H1 (cell line): ENCODE results near the gene ELOVL6.

Experiments
- EGR1 ChIP-seq: IDR thresholded peaks from 2 replicates; pipeline ENCODE4 v1.6.1; 2011; ENCODE audit warnings: low read depth, low read length, borderline replicate concordance
- EP300 ChIP-seq, 2 experiments: IDR thresholded peaks; 1 replicate in 1 of 2; 2 replicates in 1 of 2; pipeline ENCODE4 v1.6.1; 2011 to 2012; ENCODE audit warnings: low read depth in 2 of 2, low read length in 2 of 2, mild to moderate bottlenecking in 2 of 2, borderline replicate concordance in 1 of 2, inconsistent platforms in 1 of 2, moderate library complexity in 1 of 2
- KDM1A ChIP-seq: fragments of 200-600, 300-600 bp; sonication (generic); IDR thresholded peaks from 2 replicates; pipeline ENCODE4 v1.7.1; 2016; ENCODE audit warnings: mild to moderate bottlenecking, low read length, borderline replicate concordance
- MAX ChIP-seq: IDR thresholded peaks from 2 replicates; pipeline ENCODE4 v1.6.1; 2012; ENCODE audit warnings: inconsistent platforms
- POLR2A ChIP-seq, 2 experiments: IDR thresholded peaks; 1 replicate in 1 of 2; 2 replicates in 1 of 2; pipeline ENCODE4 v1.6.1; 2011; ENCODE audit warnings: low read depth in 2 of 2, low read length in 2 of 2, mild to moderate bottlenecking in 2 of 2; ENCODE audit errors: control extremely low read depth in 1 of 2
- POU5F1 ChIP-seq: IDR thresholded peaks from 2 replicates; pipeline ENCODE4 v1.6.1; 2011; ENCODE audit warnings: low read depth, mild to moderate bottlenecking, low read length, moderate library complexity
- YY1 ChIP-seq: IDR thresholded peaks from 2 replicates; pipeline ENCODE4 v1.6.1; 2011; ENCODE audit warnings: low read depth, mild to moderate bottlenecking, low read length
- TF ChIP-seq, protein P1 (sequence below), 3 experiments: IDR thresholded peaks; 1 replicate in 2 of 3; 2 replicates in 1 of 3; pipeline versions ENCODE4 v1.5.1 to v1.6.1; 2011; ENCODE audit warnings: low read length in 3 of 3, mild to moderate bottlenecking in 3 of 3, inconsistent platforms in 2 of 3, low read depth in 1 of 3, moderate library complexity in 1 of 3; ENCODE audit not compliant: insufficient read depth in 1 of 3; ENCODE audit errors: control extremely low read depth in 1 of 3
- TF ChIP-seq, protein P2 (sequence below): IDR thresholded peaks from 2 replicates; pipeline ENCODE4 v1.6.1; 2011; ENCODE audit warnings: low read depth, mild to moderate bottlenecking, low read length; ENCODE audit not compliant: insufficient read depth
- TF ChIP-seq, protein P3 (sequence below): IDR thresholded peaks from 2 replicates; pipeline ENCODE4 v1.6.1; 2011; ENCODE audit warnings: low read length, improper control_type of control experiment
- TF ChIP-seq, protein P4 (sequence below): IDR thresholded peaks from 2 replicates; pipeline ENCODE4 v1.6.1; 2012; ENCODE audit warnings: low read length, inconsistent platforms

- TF ChIP-seq, protein P1, sequence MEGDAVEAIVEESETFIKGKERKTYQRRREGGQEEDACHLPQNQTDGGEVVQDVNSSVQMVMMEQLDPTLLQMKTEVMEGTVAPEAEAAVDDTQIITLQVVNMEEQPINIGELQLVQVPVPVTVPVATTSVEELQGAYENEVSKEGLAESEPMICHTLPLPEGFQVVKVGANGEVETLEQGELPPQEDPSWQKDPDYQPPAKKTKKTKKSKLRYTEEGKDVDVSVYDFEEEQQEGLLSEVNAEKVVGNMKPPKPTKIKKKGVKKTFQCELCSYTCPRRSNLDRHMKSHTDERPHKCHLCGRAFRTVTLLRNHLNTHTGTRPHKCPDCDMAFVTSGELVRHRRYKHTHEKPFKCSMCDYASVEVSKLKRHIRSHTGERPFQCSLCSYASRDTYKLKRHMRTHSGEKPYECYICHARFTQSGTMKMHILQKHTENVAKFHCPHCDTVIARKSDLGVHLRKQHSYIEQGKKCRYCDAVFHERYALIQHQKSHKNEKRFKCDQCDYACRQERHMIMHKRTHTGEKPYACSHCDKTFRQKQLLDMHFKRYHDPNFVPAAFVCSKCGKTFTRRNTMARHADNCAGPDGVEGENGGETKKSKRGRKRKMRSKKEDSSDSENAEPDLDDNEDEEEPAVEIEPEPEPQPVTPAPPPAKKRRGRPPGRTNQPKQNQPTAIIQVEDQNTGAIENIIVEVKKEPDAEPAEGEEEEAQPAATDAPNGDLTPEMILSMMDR (IDR thresholded peaks at IDR 0.05; ENCODE audit: control extremely low read depth in 1 of 3, insufficient read depth in 1 of 3, low read depth in 1 of 3, low read length in 3 of 3): no peak
- TF ChIP-seq KDM1A: no peak
- no peak for TF ChIP-seq POLR2A (IDR thresholded peaks at IDR 0.05; ENCODE audit: control extremely low read depth in 1 of 2, low read depth in 2 of 2, low read length in 2 of 2)
- TF ChIP-seq, protein P2, sequence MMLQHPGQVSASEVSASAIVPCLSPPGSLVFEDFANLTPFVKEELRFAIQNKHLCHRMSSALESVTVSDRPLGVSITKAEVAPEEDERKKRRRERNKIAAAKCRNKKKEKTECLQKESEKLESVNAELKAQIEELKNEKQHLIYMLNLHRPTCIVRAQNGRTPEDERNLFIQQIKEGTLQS: no peak
- TF ChIP-seq, protein P3, sequence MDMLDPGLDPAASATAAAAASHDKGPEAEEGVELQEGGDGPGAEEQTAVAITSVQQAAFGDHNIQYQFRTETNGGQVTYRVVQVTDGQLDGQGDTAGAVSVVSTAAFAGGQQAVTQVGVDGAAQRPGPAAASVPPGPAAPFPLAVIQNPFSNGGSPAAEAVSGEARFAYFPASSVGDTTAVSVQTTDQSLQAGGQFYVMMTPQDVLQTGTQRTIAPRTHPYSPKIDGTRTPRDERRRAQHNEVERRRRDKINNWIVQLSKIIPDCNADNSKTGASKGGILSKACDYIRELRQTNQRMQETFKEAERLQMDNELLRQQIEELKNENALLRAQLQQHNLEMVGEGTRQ: no peak
- TF ChIP-seq, protein P4, sequence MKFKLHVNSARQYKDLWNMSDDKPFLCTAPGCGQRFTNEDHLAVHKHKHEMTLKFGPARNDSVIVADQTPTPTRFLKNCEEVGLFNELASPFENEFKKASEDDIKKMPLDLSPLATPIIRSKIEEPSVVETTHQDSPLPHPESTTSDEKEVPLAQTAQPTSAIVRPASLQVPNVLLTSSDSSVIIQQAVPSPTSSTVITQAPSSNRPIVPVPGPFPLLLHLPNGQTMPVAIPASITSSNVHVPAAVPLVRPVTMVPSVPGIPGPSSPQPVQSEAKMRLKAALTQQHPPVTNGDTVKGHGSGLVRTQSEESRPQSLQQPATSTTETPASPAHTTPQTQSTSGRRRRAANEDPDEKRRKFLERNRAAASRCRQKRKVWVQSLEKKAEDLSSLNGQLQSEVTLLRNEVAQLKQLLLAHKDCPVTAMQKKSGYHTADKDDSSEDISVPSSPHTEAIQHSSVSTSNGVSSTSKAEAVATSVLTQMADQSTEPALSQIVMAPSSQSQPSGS: no peak
- TF ChIP-seq POU5F1: no peak
- TF ChIP-seq YY1: no peak
- TF ChIP-seq EP300 (IDR thresholded peaks at IDR 0.05; ENCODE audit: borderline replicate concordance in 1 of 2, low read depth in 2 of 2, low read length in 2 of 2): no peak
- no peak for TF ChIP-seq MAX
- TF ChIP-seq EGR1: no peak
Observed at GRCh38 chr4:110130576-110131358, 67.6 kb downstream of the ELOVL6 start.
